Ishikawa (cell line): ENCODE data around the gene MACROD2.

Experiments used
- EP300 ChIP-seq: IDR thresholded peaks from 2 replicates; pipeline ENCODE4 v1.6.1; 2012; ENCODE audit warnings: borderline replicate concordance
- FOXM1 ChIP-seq: IDR thresholded peaks from 2 replicates; pipeline ENCODE4 v1.6.1; 2012; ENCODE audit warnings: low read depth, borderline replicate concordance
- RAD21 ChIP-seq: IDR thresholded peaks from 2 replicates; pipeline ENCODE4 v1.6.1; 2012; ENCODE audit warnings: low read depth
- TCF12 ChIP-seq: IDR thresholded peaks from 2 replicates; pipeline ENCODE4 v1.6.1; 2012; ENCODE audit warnings: low read depth

- TF ChIP-seq TCF12: no peak
- no peak for TF ChIP-seq EP300
- no peak for TF ChIP-seq FOXM1
- no peak for TF ChIP-seq RAD21
These were observed 1711.4 kb downstream of the MACROD2 start for GRCh38 chr20:15706719-15707118.
